Chondrocyte (in vitro differentiated cells): ENCODE data around the gene TMEM244. TPM values are rescaled to one million over a fixed set of nuclear protein-coding genes. Genes with fewer than 3 reads are reported as not detected.

ENCODE experiments used
- DNase-seq: peaks from one replicate; pipeline ENCODE4 v3.0.0; 2021; ENCODE audit warnings: mixed read lengths, low spot score
- H3K27ac Mint-ChIP-seq: one replicate; pipeline ENCODE4 v1.8.0; 2021; ENCODE audit warnings: mild to moderate bottlenecking, moderate library complexity, mixed read lengths; ENCODE audit not compliant: unreplicated experiment
- H3K27me3 Mint-ChIP-seq: 2 replicates; pipeline ENCODE4 v1.8.0; 2021; ENCODE audit warnings: low read depth, mixed read lengths
- H3K36me3 Mint-ChIP-seq: 2 replicates; pipeline ENCODE4 v1.8.0; 2021; ENCODE audit warnings: low read depth, mixed read lengths
- H3K4me1 Mint-ChIP-seq: 2 replicates; pipeline ENCODE4 v1.8.0; 2021; ENCODE audit warnings: low read depth, mild to moderate bottlenecking, mixed read lengths
- H3K4me3 Mint-ChIP-seq: one replicate; pipeline ENCODE4 v1.8.0; 2021; ENCODE audit warnings: mild to moderate bottlenecking, moderate library complexity, mixed read lengths; ENCODE audit not compliant: unreplicated experiment
- H3K9me3 Mint-ChIP-seq: 2 replicates; pipeline ENCODE4 v1.8.0; 2021; ENCODE audit warnings: low read depth, mixed read lengths
- total RNA-seq: library from RNA; stranded (reverse); gene quantifications from 3 replicates; pipeline ENCODE4 v1.2.1, GENCODE V29; 2021
- TF ChIP-seq, protein P1 (sequence below): fragments of 200-600 bp; sonication (generic); IDR thresholded peaks from 2 replicates; pipeline ENCODE4 v1.5.0; 2021; ENCODE audit warnings: antibody characterized with exemption, mild to moderate bottlenecking, moderate library complexity

TMEM244 gene
- total RNA-seq, 1 donor from 2014 or later, result not detected

DNA sequence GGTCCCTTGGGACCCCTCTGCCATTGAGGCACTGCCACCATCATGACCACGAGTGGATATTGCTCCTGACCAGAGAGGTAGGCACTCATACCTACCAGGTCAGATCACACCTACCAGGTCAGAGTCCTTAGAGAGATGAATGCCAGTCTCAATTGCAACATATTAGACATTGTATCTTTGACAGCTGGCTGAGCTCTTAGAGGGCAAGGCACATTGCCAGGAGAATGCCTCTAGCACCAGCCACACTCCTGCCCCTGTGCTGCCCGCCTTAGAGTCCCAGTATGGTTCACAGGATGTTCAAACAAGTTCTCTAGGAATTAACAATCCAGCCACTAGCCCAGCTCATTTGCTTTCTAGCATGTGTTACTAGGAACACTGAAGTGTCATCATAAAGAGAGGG lies 65.9 kb downstream of the TMEM244 start:
- no peak overlapping the region for H3K4me3 Mint-ChIP-seq
- H3K27me3 Mint-ChIP-seq, result peaks cover 15% of the 10 kb centered on the region
- no peak overlapping the region for H3K27ac Mint-ChIP-seq
- no peak for DNase-seq
- no peaks in the 10 kb centered on the region for H3K36me3 Mint-ChIP-seq
- no peaks in the 10 kb centered on the region for H3K9me3 Mint-ChIP-seq
- no peaks in the 10 kb centered on the region for H3K4me1 Mint-ChIP-seq
- TF ChIP-seq, protein P1, sequence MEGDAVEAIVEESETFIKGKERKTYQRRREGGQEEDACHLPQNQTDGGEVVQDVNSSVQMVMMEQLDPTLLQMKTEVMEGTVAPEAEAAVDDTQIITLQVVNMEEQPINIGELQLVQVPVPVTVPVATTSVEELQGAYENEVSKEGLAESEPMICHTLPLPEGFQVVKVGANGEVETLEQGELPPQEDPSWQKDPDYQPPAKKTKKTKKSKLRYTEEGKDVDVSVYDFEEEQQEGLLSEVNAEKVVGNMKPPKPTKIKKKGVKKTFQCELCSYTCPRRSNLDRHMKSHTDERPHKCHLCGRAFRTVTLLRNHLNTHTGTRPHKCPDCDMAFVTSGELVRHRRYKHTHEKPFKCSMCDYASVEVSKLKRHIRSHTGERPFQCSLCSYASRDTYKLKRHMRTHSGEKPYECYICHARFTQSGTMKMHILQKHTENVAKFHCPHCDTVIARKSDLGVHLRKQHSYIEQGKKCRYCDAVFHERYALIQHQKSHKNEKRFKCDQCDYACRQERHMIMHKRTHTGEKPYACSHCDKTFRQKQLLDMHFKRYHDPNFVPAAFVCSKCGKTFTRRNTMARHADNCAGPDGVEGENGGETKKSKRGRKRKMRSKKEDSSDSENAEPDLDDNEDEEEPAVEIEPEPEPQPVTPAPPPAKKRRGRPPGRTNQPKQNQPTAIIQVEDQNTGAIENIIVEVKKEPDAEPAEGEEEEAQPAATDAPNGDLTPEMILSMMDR, result no peak

DNA sequence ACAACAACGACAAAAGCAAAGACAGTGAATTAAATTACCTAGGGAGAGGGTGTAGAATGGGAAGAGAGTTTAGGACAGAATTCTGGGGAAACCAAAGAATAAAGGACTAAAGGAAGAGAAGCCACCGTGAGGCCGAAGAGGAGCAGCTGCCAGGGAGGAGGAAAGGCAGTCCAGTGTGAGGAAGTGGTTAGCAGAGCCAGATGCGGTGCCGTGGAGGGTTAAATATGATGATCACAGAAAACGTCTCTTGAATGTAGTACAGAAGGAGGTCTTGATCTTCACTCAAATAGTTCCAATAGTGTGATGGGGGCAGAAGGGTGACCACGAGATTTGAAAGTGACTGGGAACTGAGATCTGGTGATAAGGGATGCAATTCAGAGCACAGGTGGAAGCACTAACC lies 67.7 kb downstream of the TMEM244 start:
- peaks cover 15% of the 10 kb centered on the region for H3K27me3 Mint-ChIP-seq
- no peak for DNase-seq
- no peak overlapping the region for H3K27ac Mint-ChIP-seq
- H3K9me3 Mint-ChIP-seq, result no peaks in the 10 kb centered on the region
- no peaks in the 10 kb centered on the region for H3K36me3 Mint-ChIP-seq
- H3K4me1 Mint-ChIP-seq, result no peaks in the 10 kb centered on the region
- TF ChIP-seq, protein P1, result no peak
- no peak overlapping the region for H3K4me3 Mint-ChIP-seq

DNA sequence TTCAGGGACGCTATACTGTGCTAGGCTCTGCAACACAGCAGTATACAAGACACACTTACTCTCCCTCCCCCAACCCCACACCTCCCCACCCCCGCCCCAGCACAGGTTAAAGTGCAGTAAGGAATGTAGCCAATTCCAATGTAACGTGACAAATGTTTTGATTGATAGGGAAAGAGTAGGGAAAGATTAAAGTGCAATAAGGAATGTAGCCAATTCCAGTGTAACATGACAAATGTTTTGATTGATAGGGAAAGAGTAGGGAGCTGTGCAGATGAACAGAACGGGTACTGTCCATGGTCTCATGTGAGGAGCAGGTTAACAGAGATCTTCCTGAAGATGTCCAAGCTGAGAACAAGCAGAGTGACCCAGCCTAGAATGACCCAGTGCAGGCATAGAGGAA lies 69.1 kb downstream of the TMEM244 start:
- H3K4me1 Mint-ChIP-seq, result no peaks in the 10 kb centered on the region
- peaks cover 13% of the 10 kb centered on the region for H3K27me3 Mint-ChIP-seq

DNA sequence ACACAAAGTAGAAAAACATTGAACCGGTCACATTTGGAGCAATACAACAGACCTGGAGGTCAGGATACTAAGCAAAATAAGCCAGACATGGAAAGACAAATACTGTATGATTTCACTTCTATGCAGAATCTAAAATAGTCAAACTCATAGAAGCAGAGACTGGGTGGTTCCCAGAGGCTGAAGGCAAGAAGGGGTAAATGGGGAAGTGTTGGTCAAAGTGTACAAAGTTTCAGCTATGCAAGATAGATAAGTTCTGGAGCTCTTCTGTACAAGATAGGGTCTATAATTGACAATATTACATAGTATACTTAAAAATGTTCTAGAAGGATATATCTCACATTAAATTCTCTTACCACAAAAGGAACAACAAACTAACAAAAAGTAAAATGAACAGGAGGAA lies 70.3 kb downstream of the TMEM244 start:
- Mint-ChIP-seq H3K4me1 (no peaks in the 10 kb centered on the region), H3K27me3 (peaks cover 11% of the 10 kb centered on the region), H3K9me3 (no peaks in the 10 kb centered on the region), H3K36me3 (no peaks in the 10 kb centered on the region), H3K27ac (no peak overlapping the region), H3K4me3 (no peak overlapping the region)
- TF ChIP-seq, protein P1, result no peak
- DNase-seq, result no peak

More for the DNA sequence above, 69.1 kb downstream of the TMEM244 start:
- Mint-ChIP-seq H3K36me3 (no peaks in the 10 kb centered on the region), H3K27ac (no peak overlapping the region), H3K4me3 (no peak overlapping the region), H3K9me3 (no peaks in the 10 kb centered on the region)
- TF ChIP-seq, protein P1, result no peak
- DNase-seq, result no peak

DNA sequence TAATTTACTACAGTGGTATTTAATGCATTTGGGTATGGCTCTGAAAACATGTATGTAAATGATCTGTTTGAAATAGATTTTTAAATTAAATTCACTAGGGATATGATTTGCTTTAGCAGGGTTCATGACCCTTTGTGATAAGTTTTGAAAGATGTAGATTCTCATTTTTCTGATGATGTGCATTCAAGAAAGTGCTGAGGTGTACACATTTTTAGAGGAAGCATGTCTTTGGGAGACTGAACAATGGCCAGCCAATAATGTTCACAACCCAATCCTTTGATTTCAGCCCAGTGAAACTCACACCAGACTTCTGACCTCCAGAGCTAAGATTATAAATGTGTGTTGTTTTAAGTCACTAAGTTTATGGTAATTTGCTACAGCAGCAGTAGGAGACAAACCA lies 71.1 kb downstream of the TMEM244 start:
- Mint-ChIP-seq H3K4me1 (peaks cover 3% of the 10 kb centered on the region), H3K27me3 (peaks cover 7% of the 10 kb centered on the region), H3K9me3 (no peaks in the 10 kb centered on the region), H3K27ac (no peak overlapping the region), H3K36me3 (no peaks in the 10 kb centered on the region), H3K4me3 (no peak overlapping the region)
- TF ChIP-seq, protein P1, result no peak
- DNase-seq, result no peak
